ENCODE measurements around the gene PRR15L. TPM values are rescaled to one million over a fixed set of nuclear protein-coding genes. Genes with fewer than 3 reads are reported as not detected.

PRR15L gene
- total and polyA plus RNA-seq, 2 donors (not counting 1 experiment from before 2014, with no cell fraction given): not detected

GRCh38 chr17:47961406-47961805, 3.7 kb upstream of the PRR15L start:
- CTCF ChIA-PET: interaction anchor here (1.4 to 2.8 kb wide), 2 partner anchors 10 to 12 kb away, joined by 3 to 15 read pairs; partner anchors contain the start of gene CDK5RAP3

DNA sequence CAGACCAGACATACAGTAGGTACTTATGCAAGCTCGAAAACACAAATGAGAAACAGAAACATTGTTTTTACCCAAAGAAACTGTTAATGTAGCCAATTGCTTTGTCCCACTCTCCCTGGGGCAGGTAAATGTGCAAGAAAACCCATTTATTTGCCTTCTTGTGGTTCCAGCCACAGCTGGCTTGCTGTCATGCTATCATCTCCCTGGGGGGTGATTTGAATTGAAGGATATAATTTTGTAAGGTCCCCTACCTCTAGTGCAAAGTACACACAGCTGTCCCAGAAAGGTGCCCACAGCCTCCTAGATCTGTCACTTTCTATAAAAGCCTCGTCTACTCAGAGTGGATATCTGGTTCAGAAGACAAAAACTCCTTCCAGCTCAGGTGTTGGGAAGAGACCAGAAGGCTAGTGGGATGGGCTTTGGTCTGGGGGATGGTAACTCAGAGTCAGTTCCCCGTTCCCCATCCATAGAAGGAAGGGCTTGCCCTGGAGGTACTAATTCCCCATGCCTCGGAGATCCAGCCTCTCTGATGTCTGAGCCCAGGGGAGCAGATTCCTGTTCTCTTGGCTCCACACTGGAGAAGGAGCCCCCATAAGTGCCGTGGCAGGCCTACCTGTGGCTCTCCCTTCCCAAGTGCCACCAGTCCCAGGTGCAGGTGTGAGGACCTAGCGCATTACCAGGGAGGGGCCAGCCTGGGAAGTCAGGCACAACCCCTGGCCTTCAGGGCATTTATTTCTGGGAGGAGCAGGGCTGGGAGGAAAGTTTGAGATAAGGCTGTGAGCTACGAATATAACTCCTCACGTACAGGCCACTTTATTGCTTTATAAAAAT, 2.4 kb upstream of the PRR15L start:
- ATAC-seq (ENCODE audit: low read depth): no peak
- Mint-ChIP-seq H3K4me3 (no peak overlapping the region), H3K9me3 (ENCODE audit: insufficient read depth) (no peaks in the 10 kb centered on the region), H3K4me1 (no peaks in the 10 kb centered on the region), H3K27me3 (no peaks in the 10 kb centered on the region), H3K27ac (no peak overlapping the region)
- CTCF ChIA-PET: interaction anchor here (0.8 to 2.8 kb wide), 6 partner anchors 10 to 70 kb away, joined by 3 to 15 read pairs (median 3); partner anchors contain the start of gene CDK5RAP3
- Histone ChIP-seq H3K79me2 (ENCODE audit: control insufficient read depth, insufficient read depth, low read length) (no peaks in the 10 kb centered on the region), H3K9me3 (ENCODE audit: control extremely low read depth in 1 of 3, control insufficient read depth in 2 of 3, insufficient read depth in 1 of 3, low read length in 2 of 3) (no peaks in the 10 kb centered on the region), H3K4me2 (replicated peaks; ENCODE audit: low read depth, low read length, poor library complexity, severe bottlenecking) (no peak overlapping the region), H3K9ac (ENCODE audit: low read length) (no peak overlapping the region), H3K36me3 (replicated peaks in 1 of 2; ENCODE audit: control extremely low read depth in 1 of 2, control insufficient read depth in 1 of 2, extremely low read depth in 1 of 2, insufficient read depth in 2 of 2, low read length in 1 of 2) (no peaks in the 10 kb centered on the region), H4K20me1 (ENCODE audit: control insufficient read depth, insufficient read depth, low read length, poor library complexity, severe bottlenecking) (no peaks in the 10 kb centered on the region), H3K4me3 (ENCODE audit: control extremely low read depth in 1 of 5, extremely low read depth in 1 of 5, insufficient read depth in 1 of 5, low read depth in 2 of 5, low read length in 4 of 5) (no peak overlapping the region), H3K4me1 (ENCODE audit: control insufficient read depth in 2 of 2, insufficient read depth in 2 of 2, low read length in 2 of 2) (no peaks in the 10 kb centered on the region), H2AFZ (ENCODE audit: insufficient read depth, low read depth, low read length, poor library complexity, severe bottlenecking) (no peak overlapping the region), H3K27ac (ENCODE audit: low read length in 2 of 2) (no peak overlapping the region), H3K27me3 (replicated peaks in 1 of 4; ENCODE audit: control extremely low read depth in 1 of 4, control insufficient read depth in 3 of 4, insufficient read depth in 4 of 4, low read length in 3 of 4) (no peaks in the 10 kb centered on the region)
- intact Hi-C loops (cut with micrococcal nuclease): no loop called here
- TF ChIP-seq CTCF (IDR thresholded peaks at IDR 0.05) (no peak), EZH2 (IDR thresholded peaks at IDR 0.05; ENCODE audit: borderline replicate concordance, insufficient read depth, low read depth, low read length, poor library complexity, severe bottlenecking) (no peak)
- 89% methylated on average over 6 of the region's 8 CpGs for WGBS (ENCODE audit: insufficient coverage)
- POLR2A ChIA-PET: no interaction called here
- DNase-seq: no peak

More at GRCh38 chr17:47961406-47961805, 3.7 kb upstream of the PRR15L start:
- no peak for TF ChIP-seq EZH2 (IDR thresholded peaks at IDR 0.05; ENCODE audit: borderline replicate concordance, insufficient read depth, low read depth, low read length, poor library complexity, severe bottlenecking)
- Histone ChIP-seq H3K4me3 (ENCODE audit: control extremely low read depth in 1 of 5, extremely low read depth in 1 of 5, insufficient read depth in 1 of 5, low read depth in 2 of 5, low read length in 4 of 5) (no peak overlapping the region), H3K9ac (ENCODE audit: low read length) (no peak overlapping the region), H3K27ac (ENCODE audit: low read length in 2 of 2) (no peak overlapping the region), H3K4me1 (ENCODE audit: control insufficient read depth in 2 of 2, insufficient read depth in 2 of 2, low read length in 2 of 2) (no peaks in the 10 kb centered on the region), H2AFZ (ENCODE audit: insufficient read depth, low read depth, low read length, poor library complexity, severe bottlenecking) (no peak overlapping the region), H3K4me2 (replicated peaks; ENCODE audit: low read depth, low read length, poor library complexity, severe bottlenecking) (no peak overlapping the region), H3K9me3 (ENCODE audit: control extremely low read depth in 1 of 3, control insufficient read depth in 2 of 3, insufficient read depth in 1 of 3, low read length in 2 of 3) (no peaks in the 10 kb centered on the region), H3K27me3 (replicated peaks in 1 of 4; ENCODE audit: control extremely low read depth in 1 of 4, control insufficient read depth in 3 of 4, insufficient read depth in 4 of 4, low read length in 3 of 4) (no peaks in the 10 kb centered on the region), H4K20me1 (ENCODE audit: control insufficient read depth, insufficient read depth, low read length, poor library complexity, severe bottlenecking) (no peaks in the 10 kb centered on the region), H3K36me3 (replicated peaks in 1 of 2; ENCODE audit: control extremely low read depth in 1 of 2, control insufficient read depth in 1 of 2, extremely low read depth in 1 of 2, insufficient read depth in 2 of 2, low read length in 1 of 2) (no peaks in the 10 kb centered on the region), H3K79me2 (ENCODE audit: control insufficient read depth, insufficient read depth, low read length) (no peaks in the 10 kb centered on the region)
- WGBS (ENCODE audit: insufficient coverage): 87% methylated on average over 6 of the region's 6 CpGs
- Mint-ChIP-seq H3K27ac (no peak overlapping the region), H3K27me3 (no peaks in the 10 kb centered on the region), H3K4me1 (no peaks in the 10 kb centered on the region), H3K4me3 (no peak overlapping the region), H3K9me3 (ENCODE audit: insufficient read depth) (no peaks in the 10 kb centered on the region)
- POLR2A ChIA-PET: no interaction called here
- no peak for DNase-seq
- intact Hi-C loops (cut with micrococcal nuclease): no loop called here
- ATAC-seq (ENCODE audit: low read depth): no peak

Data from B cell (primary cell).